NCI-H1694 (cell line): ENCODE results near the gene NAGK.
"Not testable (repeated sequence)": the region's sequence is repeated elsewhere in the genome, so short reads cannot be mapped to it uniquely, and the experiment has no call there.

ENCODE experiments used
- DNase-seq: peaks from one replicate; lab custom pipeline; 2025; lab: John Stamatoyannopoulos, UW

Gene NAGK

DNA sequence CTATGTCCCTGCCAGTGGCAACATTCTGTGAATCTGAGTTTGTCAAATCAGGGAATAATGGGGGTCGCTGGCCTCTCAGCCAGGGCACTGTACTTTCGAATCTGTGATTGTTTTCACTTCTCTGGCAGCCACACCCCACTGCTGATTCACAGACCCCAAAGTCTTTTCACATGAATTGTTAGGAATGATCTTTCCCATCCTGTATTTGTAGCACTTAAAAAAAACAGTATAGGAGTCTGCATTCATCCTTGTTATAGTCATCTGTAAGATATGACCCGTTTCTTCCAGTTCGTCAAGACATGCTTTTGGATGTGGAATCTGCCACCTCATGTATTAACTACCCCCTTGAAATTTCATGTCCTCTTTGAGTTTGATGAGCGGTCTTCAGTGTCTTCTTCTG is 928 bp downstream of the NAGK start:
- DNase-seq = no peak

DNA sequence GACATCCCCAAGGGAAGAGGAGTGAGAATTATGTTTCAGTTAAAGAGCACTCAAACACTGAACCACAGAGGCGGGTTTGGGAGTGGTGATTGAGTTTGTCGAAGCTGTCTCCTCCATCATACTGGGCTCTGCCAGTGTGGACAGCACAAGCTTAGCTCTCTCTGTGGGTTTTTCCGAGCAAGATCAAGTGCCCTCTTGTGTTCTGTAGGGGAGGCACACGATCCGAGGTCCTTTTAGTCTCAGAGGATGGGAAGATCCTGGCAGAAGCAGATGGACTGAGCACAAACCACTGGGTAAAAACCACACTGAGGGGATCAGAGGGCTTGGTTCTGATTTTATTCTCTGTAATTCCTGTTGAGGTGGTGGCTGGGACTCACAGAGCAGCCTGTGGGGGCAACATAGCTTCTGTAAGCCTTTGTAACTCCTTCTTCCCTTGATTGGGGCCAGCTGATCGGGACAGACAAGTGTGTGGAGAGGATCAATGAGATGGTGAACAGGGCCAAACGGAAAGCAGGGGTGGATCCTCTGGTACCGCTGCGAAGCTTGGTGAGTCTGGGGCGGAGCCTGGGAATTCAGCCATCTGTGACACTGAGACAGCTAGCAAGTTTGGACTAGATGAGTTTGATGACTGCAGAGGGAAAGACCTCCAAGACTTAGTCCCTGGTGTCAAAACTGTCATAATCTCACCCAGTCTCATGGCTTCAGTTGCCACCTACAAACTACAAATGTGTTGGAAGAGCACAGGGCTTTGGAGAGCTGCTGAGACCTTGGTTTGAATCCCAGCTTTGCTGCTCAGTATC is 2.0 kb downstream of the NAGK start:
- DNase-seq = peak; percentile 14

DNA sequence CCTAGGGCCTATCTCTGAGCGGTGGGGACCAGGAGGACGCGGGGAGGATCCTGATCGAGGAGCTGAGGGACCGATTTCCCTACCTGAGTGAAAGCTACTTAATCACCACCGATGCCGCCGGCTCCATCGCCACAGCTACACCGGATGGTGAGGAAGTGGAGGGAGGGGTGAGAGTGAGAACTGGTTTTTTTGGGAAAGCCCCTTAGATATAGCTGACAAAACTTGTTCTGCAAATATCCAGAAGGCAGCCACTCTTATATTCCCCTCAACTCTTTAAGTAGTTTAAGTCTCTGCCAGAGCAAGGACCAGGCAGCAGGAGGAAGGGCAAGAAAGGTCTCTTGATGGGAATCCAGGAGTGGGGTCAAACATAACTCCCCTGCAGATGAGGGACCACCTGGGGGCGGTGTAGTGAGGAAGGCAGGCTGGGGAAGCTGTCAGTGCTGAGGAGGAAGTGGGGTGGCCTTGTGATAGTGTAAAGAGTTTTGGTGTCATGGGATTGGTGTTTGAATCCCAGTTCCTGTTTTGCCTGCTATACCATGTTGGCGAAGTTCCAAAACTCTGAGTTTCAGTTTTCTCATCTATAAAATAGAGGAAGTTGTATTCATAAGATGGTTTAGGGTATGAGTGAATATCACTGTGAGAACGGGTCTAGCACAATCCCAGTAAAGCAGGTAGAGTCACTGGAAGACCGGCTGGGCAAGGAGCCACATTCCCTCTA is 3.4 kb downstream of the NAGK start:
- no peak for DNase-seq

DNA sequence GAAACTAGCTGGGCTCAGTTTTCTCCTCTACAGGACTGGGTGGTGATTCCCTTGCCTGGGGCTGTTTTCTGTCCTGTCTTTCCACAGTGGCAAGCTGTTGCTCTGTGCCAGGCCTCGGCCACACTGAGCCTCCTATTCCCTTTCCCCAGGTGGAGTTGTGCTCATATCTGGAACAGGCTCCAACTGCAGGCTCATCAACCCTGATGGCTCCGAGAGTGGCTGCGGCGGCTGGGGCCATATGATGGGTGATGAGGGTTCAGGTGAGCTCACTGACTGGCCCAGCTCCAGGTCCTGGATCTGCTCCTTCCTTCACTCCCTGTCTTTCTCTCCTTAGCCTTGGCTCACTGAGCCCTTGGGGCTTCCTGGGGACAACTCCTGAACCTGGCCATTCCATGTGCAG is 4.0 kb downstream of the NAGK start:
- DNase-seq = no peak

DNA sequence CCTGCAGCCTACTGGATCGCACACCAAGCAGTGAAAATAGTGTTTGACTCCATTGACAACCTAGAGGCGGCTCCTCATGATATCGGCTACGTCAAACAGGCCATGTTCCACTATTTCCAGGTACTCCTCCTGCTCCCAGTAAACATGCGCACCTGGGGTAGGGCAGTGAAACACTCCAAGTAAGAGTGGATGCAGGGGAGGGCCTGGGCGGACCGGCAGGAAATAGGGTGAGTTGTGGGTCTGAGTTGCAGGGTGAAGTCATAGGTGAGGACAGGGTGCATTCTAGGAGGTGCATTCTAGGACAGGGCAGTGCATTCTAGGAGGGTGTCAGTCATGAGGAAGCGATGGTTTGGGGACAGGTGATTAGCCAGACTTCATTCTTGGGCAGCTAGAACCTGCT is 5.0 kb downstream of the NAGK start:
- no peak for DNase-seq

DNA sequence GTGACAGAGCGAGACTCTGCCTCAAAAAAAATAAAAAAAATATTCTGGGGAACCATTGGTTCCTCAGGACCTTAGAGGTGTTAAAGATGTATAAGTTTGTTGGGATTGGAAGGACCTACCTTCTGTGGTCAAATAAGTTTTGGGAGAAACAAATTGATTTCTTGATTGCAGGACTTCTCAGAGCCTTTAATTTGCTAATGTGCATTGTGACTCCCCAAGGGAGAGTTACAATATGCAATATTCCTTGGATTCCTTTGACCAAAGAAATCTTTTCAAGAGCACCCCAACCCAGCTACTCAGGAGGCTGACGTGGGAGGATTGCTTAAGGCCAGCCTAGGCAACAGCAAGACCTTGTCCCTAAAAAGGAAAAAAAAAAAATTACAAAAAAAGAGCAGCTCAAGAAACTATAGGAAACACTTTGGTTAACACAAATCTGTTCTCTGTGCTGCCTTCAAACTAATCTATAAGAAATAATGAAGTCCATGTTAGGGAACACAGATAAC is 6.5 kb downstream of the NAGK start:
- DNase-seq = no peak

DNA sequence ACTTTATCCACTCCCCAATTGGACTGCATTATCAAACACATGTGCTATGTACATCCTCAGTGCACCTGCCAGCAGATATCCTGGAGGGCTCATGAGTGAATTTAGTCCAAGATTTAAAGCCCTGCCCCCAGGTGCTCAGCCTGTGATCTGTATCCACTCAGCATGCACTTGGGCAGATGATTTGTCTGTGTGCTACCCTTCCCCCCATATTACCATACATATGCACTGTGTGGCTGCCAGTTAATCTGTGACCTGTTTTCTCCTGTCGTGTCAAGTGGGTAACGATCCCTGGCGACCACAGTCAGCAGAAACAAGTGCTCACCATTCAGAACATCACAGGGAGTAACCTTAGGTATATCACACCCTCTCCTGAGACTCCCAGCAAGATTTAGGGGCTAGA is 10.2 kb downstream of the NAGK start:
- no peak for DNase-seq

DNA sequence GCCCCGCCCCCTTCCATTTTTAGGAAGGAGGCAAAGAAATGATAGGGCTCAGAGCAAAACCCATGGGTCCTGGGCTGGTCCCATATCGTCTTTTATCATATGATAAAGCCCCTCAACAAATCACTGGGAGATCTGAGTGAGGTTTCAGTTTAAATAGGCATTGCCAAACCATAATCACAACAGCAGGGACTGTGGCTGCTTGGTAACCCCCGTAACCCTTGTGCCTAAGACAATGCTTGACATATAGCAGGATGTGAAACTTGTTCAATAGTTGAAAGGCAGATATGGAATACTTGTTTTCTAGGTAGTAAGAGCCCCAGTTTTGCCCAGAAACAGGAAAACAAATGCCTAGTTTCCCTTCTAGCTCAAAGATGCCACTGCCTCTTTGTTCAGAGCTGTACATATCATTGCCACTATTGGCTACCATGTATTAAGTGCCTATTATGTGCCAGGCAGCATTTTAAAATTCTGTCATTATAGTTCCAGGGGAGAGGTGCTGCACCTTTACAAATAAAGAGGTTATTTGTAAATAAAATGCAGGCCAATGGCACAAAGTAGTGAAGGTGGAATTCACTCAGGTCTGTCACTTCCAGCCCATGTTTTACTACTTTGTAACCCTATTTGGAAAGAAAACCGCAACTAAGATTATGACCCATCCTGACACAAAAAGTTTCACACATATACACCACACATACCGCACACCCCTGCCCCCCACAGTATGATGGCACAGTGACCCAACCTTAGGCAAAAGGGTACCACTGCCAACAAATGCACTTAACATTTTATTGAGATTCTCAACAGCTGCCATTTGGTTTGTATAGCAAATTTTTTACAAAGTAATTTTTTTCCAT is 14.2 kb downstream of the NAGK start:
- no peak for DNase-seq

DNA sequence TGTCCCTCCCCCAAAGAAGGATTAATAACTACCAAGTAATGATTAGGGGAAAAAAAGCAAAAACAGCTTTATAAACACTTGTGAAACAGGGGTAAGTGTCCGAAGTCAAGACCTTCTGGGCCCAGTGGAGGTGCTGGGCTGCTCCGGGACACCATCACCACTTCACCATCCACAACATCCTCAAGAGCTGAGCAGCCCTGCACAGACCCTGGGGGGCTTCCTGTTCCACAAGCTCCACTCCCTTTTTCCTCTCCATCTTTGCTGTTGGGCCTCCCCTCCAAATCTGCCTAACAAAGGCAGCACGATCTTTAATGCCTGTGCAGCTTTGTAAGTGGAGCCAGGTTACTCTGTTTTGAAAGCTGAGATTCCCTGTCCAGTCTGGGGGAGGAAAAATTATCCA is 14.8 kb downstream of the NAGK start:
- DNase-seq = not testable (repeated sequence)

DNA sequence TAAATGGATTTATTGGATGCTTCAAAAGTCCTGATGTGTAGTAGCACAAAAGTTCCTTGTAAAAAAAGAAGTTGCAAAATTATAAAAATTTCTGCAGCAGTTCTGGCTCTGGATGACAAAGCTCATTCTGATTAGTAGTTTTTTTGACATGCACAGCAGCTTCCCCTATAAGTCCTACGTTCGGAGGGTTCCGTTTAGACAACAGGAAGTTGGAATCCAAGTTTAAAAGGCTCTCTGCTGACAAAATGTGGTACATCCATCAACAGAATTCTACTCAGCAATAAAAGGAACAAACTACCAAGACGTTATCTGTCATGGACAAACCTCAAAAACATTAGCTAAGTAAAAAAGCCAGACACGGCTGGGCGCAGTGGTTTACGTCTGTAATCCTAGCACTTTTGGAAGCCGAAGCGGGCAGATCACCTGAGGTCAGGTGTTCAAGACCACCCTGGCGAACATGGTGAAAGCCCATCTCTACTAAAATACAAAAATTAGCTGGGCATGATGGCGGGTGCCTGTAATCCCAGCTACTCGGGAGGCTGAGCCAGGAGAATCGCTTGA is 15.4 kb downstream of the NAGK start:
- DNase-seq = not testable (repeated sequence)

DNA sequence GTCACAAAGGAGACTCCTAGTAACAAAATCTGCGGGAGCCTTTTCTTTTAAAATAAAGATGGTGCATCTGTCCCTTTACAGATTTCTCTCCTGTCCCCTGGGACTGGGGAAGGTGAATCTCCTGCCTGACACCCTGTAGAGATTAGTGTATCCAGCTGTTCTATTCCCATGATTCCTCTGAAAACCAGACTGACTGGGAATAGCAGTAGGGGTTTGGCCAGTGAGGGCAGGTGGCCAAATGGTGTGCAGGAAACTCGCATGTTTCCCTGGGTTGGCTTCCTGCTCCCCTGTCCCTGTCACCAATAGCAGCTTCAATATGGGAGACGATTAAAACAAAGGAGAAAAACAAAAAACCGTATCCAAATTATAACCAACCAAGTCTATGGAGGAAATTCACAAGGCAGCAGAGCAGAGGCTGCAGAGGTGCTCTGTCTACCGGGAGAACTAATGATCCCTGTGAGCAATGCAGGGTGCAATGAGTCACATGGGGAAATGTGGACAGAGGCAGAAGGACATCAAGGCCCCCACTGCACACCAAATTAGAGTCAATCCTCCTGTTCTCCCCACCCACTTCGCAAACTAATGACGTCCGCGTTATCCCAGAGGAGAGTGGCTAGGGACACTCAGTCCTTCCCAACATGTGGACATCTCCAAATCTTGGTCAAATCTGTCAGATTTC is 17.0 kb downstream of the NAGK start:
- not testable (repeated sequence) for DNase-seq

DNA sequence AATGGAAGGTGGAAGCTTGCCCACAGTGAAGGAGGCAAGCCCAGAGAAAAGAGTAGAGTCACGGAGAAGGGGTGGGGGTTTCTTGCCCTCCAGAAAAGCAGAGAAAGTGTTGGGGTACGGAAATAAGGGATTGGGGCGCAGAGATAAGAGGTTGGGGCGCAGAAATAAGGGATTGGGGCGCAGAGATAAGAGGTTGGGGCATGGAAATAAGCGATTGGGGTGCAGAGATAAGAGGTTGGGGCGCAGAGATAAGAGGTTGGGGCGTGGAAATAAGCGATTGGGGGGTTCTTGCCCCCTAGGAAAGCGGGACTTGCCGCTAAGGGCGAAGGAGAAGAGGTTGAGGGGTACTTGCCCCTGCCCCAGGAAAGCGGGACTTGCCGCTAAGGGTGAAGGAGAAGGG is 21.0 kb downstream of the NAGK start:
- DNase-seq = not testable (repeated sequence)

DNA sequence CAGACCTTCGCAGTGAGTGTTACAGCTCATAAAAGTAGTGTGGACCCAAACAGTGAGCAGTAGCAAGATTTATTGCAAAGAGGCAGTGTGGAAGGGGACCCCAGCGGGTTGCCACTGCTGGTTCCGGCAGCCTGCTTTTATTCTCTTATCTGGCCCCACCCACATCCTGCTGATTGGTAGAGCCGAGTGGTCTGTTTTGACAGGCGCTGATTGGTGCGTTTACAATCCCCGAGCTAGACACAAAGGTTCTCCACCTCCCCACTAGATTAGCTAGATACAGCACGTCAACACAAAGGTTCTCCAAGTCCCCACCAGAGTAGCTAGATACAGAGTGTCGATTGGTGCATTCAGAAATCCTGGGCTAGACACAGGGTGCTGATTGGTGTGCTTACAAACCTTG is 23.4 kb downstream of the NAGK start:
- not testable (repeated sequence) for DNase-seq

DNA sequence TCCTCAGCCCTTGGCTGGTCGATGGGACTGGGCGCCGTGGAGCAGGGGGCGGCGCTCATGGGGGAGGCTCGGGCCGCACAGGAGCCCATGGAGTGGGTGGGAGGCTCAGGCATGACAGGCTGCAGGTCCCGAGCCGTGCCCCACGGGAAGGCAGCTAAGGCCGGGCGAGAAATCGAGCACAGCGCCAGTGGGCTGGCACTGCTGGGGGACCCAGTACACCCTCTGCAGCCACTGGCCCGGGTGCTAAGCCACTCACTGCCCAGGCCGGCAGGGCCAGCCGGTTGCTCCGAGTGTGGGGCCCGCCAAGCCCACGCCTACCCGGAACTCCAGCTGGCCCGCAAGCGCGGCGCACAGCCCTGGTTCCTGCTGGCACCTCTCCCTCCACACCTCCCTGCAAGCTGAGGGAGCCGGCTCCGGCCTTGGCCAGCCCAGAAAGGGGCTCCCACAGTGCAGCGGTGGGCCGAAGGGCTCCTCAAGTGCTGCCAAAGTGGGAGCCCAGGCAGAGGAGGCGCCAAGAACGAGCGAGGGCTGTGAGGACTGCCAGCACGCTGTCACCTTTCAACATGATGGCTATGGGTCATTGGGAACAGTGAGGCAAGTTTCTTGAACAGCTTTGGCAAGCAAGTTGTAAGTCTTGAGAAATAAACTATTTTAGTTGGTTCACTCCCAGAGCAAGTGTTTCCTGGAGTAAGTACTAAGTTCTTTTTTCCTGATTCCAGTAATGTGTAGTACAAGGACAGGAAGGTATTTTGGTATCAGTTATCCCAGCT is 24.2 kb downstream of the NAGK start:
- DNase-seq = not testable (repeated sequence)

DNA sequence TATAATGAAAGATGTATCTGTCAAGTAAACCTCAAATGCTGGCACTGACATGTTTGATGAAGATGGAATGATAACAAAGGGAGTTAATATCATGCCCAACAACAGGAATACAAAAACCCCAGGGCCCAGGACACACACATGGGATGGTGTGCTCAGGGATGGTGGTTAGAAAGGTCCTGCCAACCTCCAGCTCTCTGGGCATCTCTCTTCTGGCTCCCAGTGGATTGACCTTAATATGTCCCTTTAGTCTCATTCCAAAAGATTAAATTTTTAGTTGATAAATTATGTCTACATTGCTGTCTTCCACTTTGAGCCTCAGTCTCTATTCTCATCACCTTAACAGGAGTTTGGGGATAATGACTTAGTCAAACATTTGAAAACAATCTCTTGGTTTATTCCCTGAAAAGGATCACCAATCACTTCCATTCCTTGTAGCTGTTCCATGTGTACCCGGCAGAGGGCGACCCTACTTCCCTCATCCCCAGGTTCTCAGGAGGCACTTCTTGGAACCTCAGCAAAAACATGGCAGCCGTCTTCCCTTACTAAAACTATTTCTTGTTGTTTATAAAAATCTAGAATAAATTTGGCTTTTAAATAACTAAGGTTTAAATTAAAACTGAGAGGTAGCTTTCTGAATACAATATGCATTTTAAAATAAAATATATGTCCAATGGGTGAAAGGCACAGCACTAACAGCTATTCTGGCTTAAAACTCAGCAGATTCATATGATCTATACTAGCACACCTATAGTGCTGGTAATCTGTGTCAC is 31.9 kb downstream of the NAGK start:
- peak; percentile 46 for DNase-seq

DNA sequence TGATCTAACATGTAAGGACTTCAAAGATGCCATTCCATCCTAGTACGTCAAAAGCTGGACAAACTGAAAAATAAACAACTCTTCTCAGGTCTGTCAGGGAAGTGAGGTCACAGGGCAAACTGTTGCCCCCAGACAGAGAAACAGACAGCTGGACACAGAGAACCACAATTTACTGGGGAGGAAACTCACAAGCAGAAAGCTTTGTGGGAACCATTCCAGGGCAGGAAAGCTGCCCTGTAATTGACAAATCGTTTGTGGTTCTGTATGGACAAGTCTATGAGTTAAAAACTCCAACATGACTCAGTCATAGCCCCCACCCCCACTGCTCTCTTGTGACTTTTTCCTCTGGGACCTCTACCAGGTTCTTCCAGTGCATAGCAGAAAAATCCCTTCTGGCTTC is 33.2 kb downstream of the NAGK start:
- no peak for DNase-seq

DNA sequence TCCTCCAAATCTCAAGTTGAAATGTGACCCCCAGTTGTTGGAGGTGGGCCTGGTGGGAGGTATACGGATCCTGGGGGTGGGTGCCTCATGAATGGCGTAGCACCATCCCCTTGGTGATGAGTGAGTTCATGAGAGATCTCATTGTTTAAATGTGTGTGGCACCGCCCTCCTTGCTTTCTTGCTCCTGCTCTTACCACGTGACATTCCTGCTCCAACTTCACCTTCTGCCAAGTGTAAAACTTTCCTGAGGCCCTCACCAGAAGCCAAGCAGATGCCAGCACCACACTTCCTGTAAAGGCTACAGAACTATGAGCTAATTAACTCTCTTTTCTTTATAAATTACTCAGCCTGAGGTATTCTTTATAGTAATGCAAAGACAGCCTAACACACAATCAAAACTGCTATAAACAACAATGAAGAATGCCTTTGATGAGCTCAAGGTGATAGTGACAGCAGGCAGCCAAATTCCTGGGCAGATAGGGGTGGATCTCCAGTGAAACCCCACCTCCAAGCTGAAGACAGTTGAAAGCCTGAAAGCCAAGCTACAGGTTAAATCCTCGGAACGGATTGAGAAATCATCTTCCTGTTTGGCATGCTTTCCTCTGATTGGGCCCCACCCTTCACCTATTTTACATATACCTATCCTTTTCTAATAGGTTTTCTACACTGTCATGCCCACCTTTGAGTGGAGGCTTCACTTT is 34.7 kb downstream of the NAGK start:
- DNase-seq = no peak

DNA sequence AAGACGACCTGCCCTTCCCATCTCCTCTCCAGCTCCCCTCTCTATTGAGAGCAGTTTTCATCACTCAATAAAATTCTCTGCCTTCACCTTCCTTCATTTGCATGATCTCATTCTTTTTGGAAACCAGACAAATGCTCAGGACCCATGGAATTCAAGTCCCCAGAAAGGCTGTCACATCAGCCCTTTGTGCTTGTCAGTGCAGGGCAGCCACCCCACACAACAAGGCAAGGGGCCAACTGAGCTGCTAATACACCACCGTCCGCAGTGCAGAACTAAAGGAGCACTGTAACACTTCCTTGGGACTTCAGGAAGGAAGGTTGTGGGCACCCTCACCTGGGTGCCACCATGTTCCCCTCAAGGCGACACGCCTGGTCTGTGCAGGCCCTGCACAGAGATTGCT is 35.4 kb downstream of the NAGK start:
- DNase-seq = no peak

DNA sequence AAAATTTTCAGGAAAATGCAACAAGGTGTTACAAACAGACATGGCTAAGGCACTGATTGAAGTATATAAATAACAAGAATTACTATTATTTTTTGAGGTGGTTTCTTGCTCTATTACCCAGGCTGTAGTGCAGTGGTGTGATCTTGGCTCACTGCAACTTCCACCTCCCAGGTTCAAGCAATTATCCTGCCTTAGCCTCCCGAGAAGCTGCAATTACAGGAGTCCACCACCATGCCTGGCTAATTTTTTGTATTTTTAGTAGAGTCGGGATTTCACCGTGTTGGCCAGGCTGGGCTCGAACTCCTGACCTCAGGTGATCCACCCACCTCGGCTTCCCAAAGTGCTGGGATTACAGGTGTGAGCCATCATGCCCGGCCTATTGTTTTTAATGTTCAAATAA is 38.0 kb downstream of the NAGK start:
- DNase-seq = not testable (repeated sequence)
